GM23338 (cell line): ENCODE data around the gene ZMYND8. TPM values are rescaled to one million over a fixed set of nuclear protein-coding genes. Genes with fewer than 3 reads are reported as not detected.

ENCODE experiments used
- ATAC-seq: fragments of 200-7000 bp; cut with Tn5 transposase; 3 replicates; pipeline ENCODE4 v1.9.1; 2020
- DNase-seq: peaks from one replicate; pipeline ENCODE4 v3.0.0-alpha.2; 2015; ENCODE audit warnings: low spot score
- H2AFZ ChIP-seq: fragments of 200-600 bp; sonication (generic); 2 replicates; pipeline ENCODE4 v1.8.0; 2016; ENCODE audit warnings: antibody characterized with exemption, mild to moderate bottlenecking, moderate library complexity
- H3F3A ChIP-seq: fragments of 200-600 bp; sonication (generic); replicated peaks from 2 replicates; pipeline ENCODE4 v1.8.0; 2017; ENCODE audit warnings: antibody characterized with exemption, mixed run types, low read depth
- H3K27ac ChIP-seq: fragments of 200-600 bp; sonication (generic); 2 replicates; pipeline ENCODE4 v1.6.1; 2016; ENCODE audit warnings: low read depth
- H3K27me3 ChIP-seq: fragments of 200-600 bp; sonication (generic); 2 replicates; pipeline ENCODE4 v1.8.0; 2016; ENCODE audit warnings: mild to moderate bottlenecking, mixed run types, moderate library complexity; ENCODE audit not compliant: insufficient read depth
- H3K36me3 ChIP-seq: fragments of 200-600 bp; sonication (generic); 2 replicates; pipeline ENCODE4 v1.8.0; 2016; ENCODE audit warnings: mild to moderate bottlenecking; ENCODE audit not compliant: insufficient read depth
- H3K4me1 ChIP-seq: fragments of 200-600 bp; sonication (generic); 2 replicates; pipeline ENCODE4 v1.8.0; 2016; ENCODE audit warnings: mild to moderate bottlenecking, moderate library complexity; ENCODE audit not compliant: insufficient read depth
- H3K4me2 ChIP-seq: fragments of 200-600 bp; sonication (generic); 2 replicates; pipeline ENCODE4 v1.7.1; 2017; ENCODE audit warnings: mixed run types
- H3K4me3 ChIP-seq: fragments of 200-600 bp; sonication (generic); 2 replicates; pipeline ENCODE4 v1.6.1; 2016; ENCODE audit warnings: mixed run types
- H3K79me2 ChIP-seq: fragments of 200-600 bp; sonication (generic); replicated peaks from 2 replicates; pipeline ENCODE4 v1.8.0; 2017; ENCODE audit warnings: mild to moderate bottlenecking; ENCODE audit not compliant: insufficient read depth
- H3K9me2 ChIP-seq: fragments of 200-600 bp; sonication (generic); 2 replicates; pipeline ENCODE4 v1.8.0; 2017; ENCODE audit not compliant: insufficient read depth
- H4K20me1 ChIP-seq: fragments of 200-600 bp; sonication (generic); replicated peaks from 2 replicates; pipeline ENCODE4 v1.8.0; 2017; ENCODE audit warnings: mild to moderate bottlenecking; ENCODE audit not compliant: insufficient read depth
- H3K27ac Mint-ChIP-seq: 2 replicates; pipeline ENCODE4 v1.8.0; 2020; ENCODE audit warnings: inconsistent platforms, mild to moderate bottlenecking, moderate library complexity, mixed read lengths
- H3K27me3 Mint-ChIP-seq: 3 replicates; pipeline ENCODE4 v1.8.0; 2022; ENCODE audit warnings: low read depth, mild to moderate bottlenecking, moderate library complexity, mixed read lengths, inconsistent platforms; ENCODE audit not compliant: insufficient read depth, poor library complexity
- H3K36me3 Mint-ChIP-seq: 3 replicates; pipeline ENCODE4 v1.8.0; 2021; ENCODE audit warnings: low read depth, mild to moderate bottlenecking, inconsistent platforms, moderate library complexity, mixed read lengths
- H3K4me1 Mint-ChIP-seq: 3 replicates; pipeline ENCODE4 v1.8.0; 2020; ENCODE audit warnings: mild to moderate bottlenecking, inconsistent platforms, mixed read lengths
- H3K4me3 Mint-ChIP-seq: 3 replicates; pipeline ENCODE4 v1.8.0; 2021; ENCODE audit warnings: moderate library complexity, mild to moderate bottlenecking, inconsistent platforms, mixed read lengths
- H3K9me3 Mint-ChIP-seq: 3 replicates; pipeline ENCODE4 v1.8.0; 2020; ENCODE audit warnings: moderate library complexity, mild to moderate bottlenecking, inconsistent platforms, mixed read lengths
- CREB1 ChIP-seq: fragments of 250-450 bp; sonication (Bioruptor Pico); IDR thresholded peaks from 2 replicates; pipeline ENCODE4 v1.5.0; 2020; ENCODE audit warnings: low read depth, mild to moderate bottlenecking, moderate library complexity
- ETS1 ChIP-seq: IDR thresholded peaks from 2 replicates; pipeline ENCODE4 v1.6.1; 2016; ENCODE audit warnings: antibody characterized with exemption
- EZH2phosphoT487 ChIP-seq: fragments of 200-600 bp; sonication (generic); IDR thresholded peaks from one replicate; pipeline ENCODE4 v1.8.1; 2018; ENCODE audit warnings: antibody characterized with exemption; ENCODE audit not compliant: unreplicated experiment
- JUNB ChIP-seq: IDR thresholded peaks from one replicate; pipeline ENCODE4 v1.6.1; 2016; ENCODE audit warnings: antibody characterized with exemption; ENCODE audit not compliant: unreplicated experiment
- REST ChIP-seq: IDR thresholded peaks from one replicate; pipeline ENCODE4 v1.6.1; 2018; ENCODE audit warnings: antibody characterized with exemption; ENCODE audit not compliant: unreplicated experiment
- STAT1 ChIP-seq: IDR thresholded peaks from one replicate; pipeline ENCODE4 v1.6.1; 2016; ENCODE audit warnings: antibody characterized with exemption; ENCODE audit not compliant: unreplicated experiment
- ZNF331 ChIP-seq: fragments of 250-450 bp; sonication (Bioruptor Pico); IDR thresholded peaks from 2 replicates; pipeline ENCODE4 v1.5.0; 2020; ENCODE audit warnings: low read depth, mild to moderate bottlenecking, moderate library complexity
- polyA plus RNA-seq: library from polyadenylated mRNA; unstranded; fragments of >200 nt; fragmentation: Nextera tagmentation; extraction: Ambion mirVana; gene quantifications from 2 replicates; pipeline ENCODE4 v1.2.1, GENCODE V29; 2016
- total RNA-seq: library from RNA; depleted of rRNA; stranded (reverse); fragments of >200 nt; shearing (Covaris generic); gene quantifications from 2 replicates; pipeline ENCODE4 v1.2.3, GENCODE V29; 2014
- TF ChIP-seq, protein P1 (sequence below), 2 experiments: fragments of 200-600 bp in 1 of 2; sonication (generic) in 1 of 2; conservative IDR thresholded peaks; 2 replicates each; pipeline versions ENCODE4 v1.5.1 to v1.6.1; 2016 to 2017; ENCODE audit warnings: antibody characterized with exemption in 2 of 2, low read depth in 2 of 2, mild to moderate bottlenecking in 2 of 2, moderate library complexity in 1 of 2

Gene ZMYND8
- total and polyA plus RNA-seq, 2 experiments from 2014 or later, result 70.9 to 128 TPM

DNA sequence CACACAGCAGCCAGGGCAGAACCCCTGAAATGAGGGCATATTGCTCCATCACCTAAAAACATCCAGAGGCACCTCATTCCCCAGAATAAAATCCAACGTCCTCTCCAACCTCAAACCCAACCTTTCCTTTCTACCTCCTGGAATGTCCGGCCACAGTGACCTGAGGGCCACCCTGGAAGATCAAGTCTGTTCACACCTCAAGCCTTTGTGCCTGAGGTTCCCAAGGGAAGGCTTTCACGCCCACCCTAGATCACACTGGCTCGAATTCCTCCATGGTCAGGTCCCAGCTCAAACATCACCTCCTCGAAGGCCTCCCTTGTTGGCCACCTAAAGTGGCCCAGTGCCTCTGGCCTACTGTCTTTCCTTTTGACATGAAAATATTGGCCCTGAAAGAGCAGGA lies 88.9 kb downstream of the ZMYND8 start:
- no peaks in the 10 kb centered on the region for H3K9me2 ChIP-seq
- peaks cover 98% of the 10 kb centered on the region for H3K79me2 ChIP-seq
- Mint-ChIP-seq H3K9me3 (no peaks in the 10 kb centered on the region), H3K27ac (peak overlapping the region; percentile 17; the same call in 1 of the 2 replicates), H3K27me3 (peaks cover 14% of the 10 kb centered on the region), H3K36me3 (peaks cover 83% of the 10 kb centered on the region), H3K4me3 (no peak overlapping the region), H3K4me1 (peaks cover 30% of the 10 kb centered on the region)
- H3K4me1 ChIP-seq, result peaks cover 13% of the 10 kb centered on the region
- H3F3A ChIP-seq, result peaks cover 21% of the 10 kb centered on the region; the same call in 1 of the 2 replicates
- DNase-seq (no peak), ATAC-seq (no peak)
- peak overlapping the region; percentile 84 for H3K27ac ChIP-seq
- TF ChIP-seq CREB1 (no peak), EZH2phosphoT487 (no peak), REST (no peak), ZNF331 (CRISPR knock-in tag) (no peak)
- peaks cover 27% of the 10 kb centered on the region for H4K20me1 ChIP-seq
- no peak overlapping the region for H2AFZ ChIP-seq
- no peak overlapping the region for H3K4me2 ChIP-seq
- H3K4me3 ChIP-seq, result no peak overlapping the region
- H3K36me3 ChIP-seq, result peaks cover 19% of the 10 kb centered on the region
- H3K27me3 ChIP-seq, result no peaks in the 10 kb centered on the region

- no peak overlapping the region for H3K4me3 ChIP-seq
- H3K79me2 ChIP-seq, result peaks cover 95% of the 10 kb centered on the region
- H3K4me3 Mint-ChIP-seq, result no peak overlapping the region
- H3K4me1 ChIP-seq, result peaks cover 13% of the 10 kb centered on the region
- no peaks in the 10 kb centered on the region for H3K27me3 ChIP-seq
- H3K4me2 ChIP-seq, result no peak overlapping the region
- H3K27ac Mint-ChIP-seq, result peak overlapping the region; percentile 63; the same call in 1 of the 2 replicates
- H4K20me1 ChIP-seq, result peaks cover 27% of the 10 kb centered on the region
- H3F3A ChIP-seq, result peaks cover 16% of the 10 kb centered on the region; the same call in 1 of the 2 replicates
- H3K9me3 Mint-ChIP-seq, result no peaks in the 10 kb centered on the region
- peaks cover 83% of the 10 kb centered on the region for H3K36me3 Mint-ChIP-seq
- no peak overlapping the region for H2AFZ ChIP-seq
- no peak for ATAC-seq
- peaks cover 25% of the 10 kb centered on the region for H3K36me3 ChIP-seq
- no peak for DNase-seq
- no peaks in the 10 kb centered on the region for H3K9me2 ChIP-seq
- H3K4me1 Mint-ChIP-seq, result peaks cover 25% of the 10 kb centered on the region
- peaks cover 14% of the 10 kb centered on the region for H3K27me3 Mint-ChIP-seq
- H3K27ac ChIP-seq, result peak overlapping the region; percentile 84; the same call in 1 of the 2 replicates
- no peak for TF ChIP-seq ETS1
- no peak for TF ChIP-seq STAT1
- TF ChIP-seq JUNB, result no peak
- TF ChIP-seq CREB1, result no peak
- TF ChIP-seq, protein P1, sequence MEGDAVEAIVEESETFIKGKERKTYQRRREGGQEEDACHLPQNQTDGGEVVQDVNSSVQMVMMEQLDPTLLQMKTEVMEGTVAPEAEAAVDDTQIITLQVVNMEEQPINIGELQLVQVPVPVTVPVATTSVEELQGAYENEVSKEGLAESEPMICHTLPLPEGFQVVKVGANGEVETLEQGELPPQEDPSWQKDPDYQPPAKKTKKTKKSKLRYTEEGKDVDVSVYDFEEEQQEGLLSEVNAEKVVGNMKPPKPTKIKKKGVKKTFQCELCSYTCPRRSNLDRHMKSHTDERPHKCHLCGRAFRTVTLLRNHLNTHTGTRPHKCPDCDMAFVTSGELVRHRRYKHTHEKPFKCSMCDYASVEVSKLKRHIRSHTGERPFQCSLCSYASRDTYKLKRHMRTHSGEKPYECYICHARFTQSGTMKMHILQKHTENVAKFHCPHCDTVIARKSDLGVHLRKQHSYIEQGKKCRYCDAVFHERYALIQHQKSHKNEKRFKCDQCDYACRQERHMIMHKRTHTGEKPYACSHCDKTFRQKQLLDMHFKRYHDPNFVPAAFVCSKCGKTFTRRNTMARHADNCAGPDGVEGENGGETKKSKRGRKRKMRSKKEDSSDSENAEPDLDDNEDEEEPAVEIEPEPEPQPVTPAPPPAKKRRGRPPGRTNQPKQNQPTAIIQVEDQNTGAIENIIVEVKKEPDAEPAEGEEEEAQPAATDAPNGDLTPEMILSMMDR (conservative IDR thresholded peaks at IDR 0.05; ENCODE audit: low read depth in 2 of 2), result no peak
Observed at GRCh38 chr20:47266847-47267515, 89.5 kb downstream of the ZMYND8 start.
